ENCODE measurements around the gene SORCS2.

- TF ChIP-seq, protein P1, sequence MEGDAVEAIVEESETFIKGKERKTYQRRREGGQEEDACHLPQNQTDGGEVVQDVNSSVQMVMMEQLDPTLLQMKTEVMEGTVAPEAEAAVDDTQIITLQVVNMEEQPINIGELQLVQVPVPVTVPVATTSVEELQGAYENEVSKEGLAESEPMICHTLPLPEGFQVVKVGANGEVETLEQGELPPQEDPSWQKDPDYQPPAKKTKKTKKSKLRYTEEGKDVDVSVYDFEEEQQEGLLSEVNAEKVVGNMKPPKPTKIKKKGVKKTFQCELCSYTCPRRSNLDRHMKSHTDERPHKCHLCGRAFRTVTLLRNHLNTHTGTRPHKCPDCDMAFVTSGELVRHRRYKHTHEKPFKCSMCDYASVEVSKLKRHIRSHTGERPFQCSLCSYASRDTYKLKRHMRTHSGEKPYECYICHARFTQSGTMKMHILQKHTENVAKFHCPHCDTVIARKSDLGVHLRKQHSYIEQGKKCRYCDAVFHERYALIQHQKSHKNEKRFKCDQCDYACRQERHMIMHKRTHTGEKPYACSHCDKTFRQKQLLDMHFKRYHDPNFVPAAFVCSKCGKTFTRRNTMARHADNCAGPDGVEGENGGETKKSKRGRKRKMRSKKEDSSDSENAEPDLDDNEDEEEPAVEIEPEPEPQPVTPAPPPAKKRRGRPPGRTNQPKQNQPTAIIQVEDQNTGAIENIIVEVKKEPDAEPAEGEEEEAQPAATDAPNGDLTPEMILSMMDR (IDR thresholded peaks at IDR 0.05 in 4 of 5, conservative IDR thresholded peaks at IDR 0.05 in 1 of 5) = no peak
- TF ChIP-seq POLR2A (IDR thresholded peaks at IDR 0.05) = no peak
These were observed 571.5 kb downstream of the SORCS2 start for GRCh38 chr4:7763788-7764187.

All from gastrocnemius medialis (tissue), 4 donors.